ENCODE results near the gene ZHX3.

The ZHX3 gene

GRCh38 chr20:41290804-41291389 lies 26.6 kb downstream of the ZHX3 start:
- no peak for DNase-seq

GRCh38 chr20:41287327-41287726 lies 30.2 kb downstream of the ZHX3 start:
- no peak for DNase-seq

- DNase-seq, result no peak
Measured at GRCh38 chr20:41286240-41286851, 31.2 kb downstream of the ZHX3 start.

- DNase-seq, result no peak
Measured at GRCh38 chr20:41279546-41280225, 37.8 kb downstream of the ZHX3 start.

GRCh38 chr20:41278936-41279335 lies 38.6 kb downstream of the ZHX3 start:
- DNase-seq, result no peak

- DNase-seq, result no peak
Measured at GRCh38 chr20:41277049-41277448, 40.5 kb downstream of the ZHX3 start.

- no peak for DNase-seq
Measured at GRCh38 chr20:41276317-41276751, 41.2 kb downstream of the ZHX3 start.

GRCh38 chr20:41275301-41275731 lies 42.2 kb downstream of the ZHX3 start:
- DNase-seq, result no peak

GRCh38 chr20:41274152-41274551 lies 43.4 kb downstream of the ZHX3 start:
- no peak for DNase-seq

GRCh38 chr20:41273445-41273844 lies 44.1 kb downstream of the ZHX3 start:
- no peak for DNase-seq

GRCh38 chr20:41272339-41272738 lies 45.2 kb downstream of the ZHX3 start:
- no peak for DNase-seq

- no peak for DNase-seq
Measured at GRCh38 chr20:41268917-41269652, 48.4 kb downstream of the ZHX3 start.

GRCh38 chr20:41268402-41268801 lies 49.1 kb downstream of the ZHX3 start:
- DNase-seq, result no peak

- DNase-seq, result no peak
Measured at GRCh38 chr20:41265938-41266337, 51.6 kb downstream of the ZHX3 start.

- no peak for DNase-seq
Measured at GRCh38 chr20:41264819-41265218, 52.7 kb downstream of the ZHX3 start.

GRCh38 chr20:41261790-41262717 lies 55.5 kb downstream of the ZHX3 start:
- no peak for DNase-seq

GRCh38 chr20:41261260-41261659 lies 56.3 kb downstream of the ZHX3 start:
- no peak for DNase-seq

- DNase-seq, result no peak
Measured at GRCh38 chr20:41260734-41261220, 56.8 kb downstream of the ZHX3 start.

- DNase-seq, result no peak
Measured at GRCh38 chr20:41259309-41259708, 58.2 kb downstream of the ZHX3 start.

- DNase-seq, result no peak
Measured at GRCh38 chr20:41258474-41258873, 59.1 kb downstream of the ZHX3 start.

GRCh38 chr20:41256516-41256915 lies 61.0 kb downstream of the ZHX3 start:
- DNase-seq, result no peak

- no peak for DNase-seq
Measured at GRCh38 chr20:41255655-41256054, 61.9 kb downstream of the ZHX3 start.

Data from activated naive CD4-positive, alpha-beta T cell treated with anti-CD3 and anti-CD28 coated beads, Interleukin-2, amount 50 U/mL, for 16 hours (primary cell).